Suprapubic skin (tissue), 4 donors: ENCODE results near the gene TBC1D22A.

Source experiments
- EP300 ChIP-seq: sonication (generic); formaldehyde crosslinking; IDR thresholded peaks from one replicate; pipeline ENCODE4 v1.6.1; 2017; ENCODE audit warnings: antibody characterized with exemption
- POLR2A ChIP-seq, 2 donors: fragments of 450-650 bp; IDR thresholded peaks; one replicate each; pipeline ENCODE4 v1.6.1; 2017; ENCODE audit warnings: antibody characterized with exemption in 2 of 2, mild to moderate bottlenecking in 2 of 2, moderate library complexity in 2 of 2
- POLR2AphosphoS5 ChIP-seq, 3 donors: sonication (generic); formaldehyde crosslinking; IDR thresholded peaks; one replicate each; pipeline ENCODE4 v1.6.1; 2017; ENCODE audit warnings: antibody characterized with exemption in 3 of 3

GRCh38 chr22:47113853-47114415 lies 351.5 kb downstream of the TBC1D22A start:
- no peak for TF ChIP-seq EP300
- no peak for TF ChIP-seq POLR2AphosphoS5 (IDR thresholded peaks at IDR 0.05)
- TF ChIP-seq POLR2A (IDR thresholded peaks at IDR 0.05), result no peak
